Measurements from ENCODE around the gene NOC4L.
"Not testable (repeated sequence)": the region's sequence is repeated elsewhere in the genome, so short reads cannot be mapped to it uniquely, and the experiment has no call there.

DNA sequence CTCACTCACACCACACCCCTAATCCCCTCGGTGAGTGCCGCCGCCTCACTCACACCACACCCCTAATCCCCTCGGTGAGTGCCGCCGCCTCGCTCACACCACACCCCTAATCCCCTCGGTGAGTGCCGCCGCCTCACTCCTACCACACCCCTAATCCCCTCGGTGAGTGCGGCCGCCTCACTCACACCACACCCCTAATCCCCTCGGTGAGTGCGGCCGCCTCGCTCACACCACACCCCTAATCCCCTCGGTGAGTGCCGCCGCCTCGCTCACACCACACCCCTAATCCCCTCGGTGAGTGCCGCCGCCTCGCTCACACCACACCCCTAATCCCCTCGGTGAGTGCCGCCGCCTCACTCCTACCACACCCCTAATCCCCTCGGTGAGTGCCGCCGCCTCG is 5.3 kb downstream of the NOC4L start:
- TF ChIP-seq, protein P1, sequence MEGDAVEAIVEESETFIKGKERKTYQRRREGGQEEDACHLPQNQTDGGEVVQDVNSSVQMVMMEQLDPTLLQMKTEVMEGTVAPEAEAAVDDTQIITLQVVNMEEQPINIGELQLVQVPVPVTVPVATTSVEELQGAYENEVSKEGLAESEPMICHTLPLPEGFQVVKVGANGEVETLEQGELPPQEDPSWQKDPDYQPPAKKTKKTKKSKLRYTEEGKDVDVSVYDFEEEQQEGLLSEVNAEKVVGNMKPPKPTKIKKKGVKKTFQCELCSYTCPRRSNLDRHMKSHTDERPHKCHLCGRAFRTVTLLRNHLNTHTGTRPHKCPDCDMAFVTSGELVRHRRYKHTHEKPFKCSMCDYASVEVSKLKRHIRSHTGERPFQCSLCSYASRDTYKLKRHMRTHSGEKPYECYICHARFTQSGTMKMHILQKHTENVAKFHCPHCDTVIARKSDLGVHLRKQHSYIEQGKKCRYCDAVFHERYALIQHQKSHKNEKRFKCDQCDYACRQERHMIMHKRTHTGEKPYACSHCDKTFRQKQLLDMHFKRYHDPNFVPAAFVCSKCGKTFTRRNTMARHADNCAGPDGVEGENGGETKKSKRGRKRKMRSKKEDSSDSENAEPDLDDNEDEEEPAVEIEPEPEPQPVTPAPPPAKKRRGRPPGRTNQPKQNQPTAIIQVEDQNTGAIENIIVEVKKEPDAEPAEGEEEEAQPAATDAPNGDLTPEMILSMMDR (IDR thresholded peaks at IDR 0.05) = not testable (repeated sequence)
- TF ChIP-seq TP53 (CRISPR knock-in tag; IDR thresholded peaks at IDR 0.05); MYBL2 (CRISPR knock-in tag; IDR thresholded peaks at IDR 0.05); NR1H2 (CRISPR knock-in tag; IDR thresholded peaks at IDR 0.05); SP1 (CRISPR knock-in tag; conservative IDR thresholded peaks at IDR 0.05); NR3C1 (CRISPR knock-in tag; conservative IDR thresholded peaks at IDR 0.05; ENCODE audit: low read depth); JUN (CRISPR knock-in tag; IDR thresholded peaks at IDR 0.05); KAT7 (CRISPR knock-in tag; IDR thresholded peaks at IDR 0.05; ENCODE audit: borderline replicate concordance); NFYB (CRISPR knock-in tag; conservative IDR thresholded peaks at IDR 0.05; ENCODE audit: low read depth); SMAD4 (CRISPR knock-in tag; IDR thresholded peaks at IDR 0.05); RORB (CRISPR knock-in tag; IDR thresholded peaks at IDR 0.05): not testable (repeated sequence)
- TF ChIP-seq, protein P2, sequence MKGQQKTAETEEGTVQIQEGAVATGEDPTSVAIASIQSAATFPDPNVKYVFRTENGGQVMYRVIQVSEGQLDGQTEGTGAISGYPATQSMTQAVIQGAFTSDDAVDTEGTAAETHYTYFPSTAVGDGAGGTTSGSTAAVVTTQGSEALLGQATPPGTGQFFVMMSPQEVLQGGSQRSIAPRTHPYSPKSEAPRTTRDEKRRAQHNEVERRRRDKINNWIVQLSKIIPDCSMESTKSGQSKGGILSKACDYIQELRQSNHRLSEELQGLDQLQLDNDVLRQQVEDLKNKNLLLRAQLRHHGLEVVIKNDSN (CRISPR knock-in tag; IDR thresholded peaks at IDR 0.05) = not testable (repeated sequence)
